ENCODE results near the gene MDN1.
"Not testable (repeated sequence)": the region's sequence is repeated elsewhere in the genome, so short reads cannot be mapped to it uniquely, and the experiment has no call there.

The MDN1 gene

GRCh38 chr6:89650579-89650978 lies 169.0 kb downstream of the MDN1 start:
- no peak for DNase-seq (ENCODE audit: low read depth)

GRCh38 chr6:89649682-89650081 lies 169.9 kb downstream of the MDN1 start:
- no peak for DNase-seq (ENCODE audit: low read depth)

DNA sequence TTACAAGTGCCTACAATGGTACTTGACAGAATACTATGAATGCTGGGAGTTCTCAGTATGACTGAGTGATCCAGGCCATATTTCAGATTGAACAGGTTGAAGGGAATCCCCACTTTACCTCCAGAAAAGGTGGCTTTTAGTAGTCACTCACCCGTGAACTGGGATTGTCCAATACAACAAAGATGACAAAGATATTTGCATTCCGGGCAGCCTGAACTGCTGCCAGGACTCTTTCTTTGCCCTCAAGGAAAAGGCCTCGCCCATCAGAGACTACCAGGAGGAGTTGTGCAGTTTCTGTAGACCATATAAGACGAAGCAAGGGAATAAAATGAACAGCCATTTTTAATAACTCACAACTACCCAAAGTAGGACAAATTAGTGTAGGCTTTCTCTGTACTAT lies 174.7 kb downstream of the MDN1 start:
- no peak for DNase-seq (ENCODE audit: low read depth)

DNA sequence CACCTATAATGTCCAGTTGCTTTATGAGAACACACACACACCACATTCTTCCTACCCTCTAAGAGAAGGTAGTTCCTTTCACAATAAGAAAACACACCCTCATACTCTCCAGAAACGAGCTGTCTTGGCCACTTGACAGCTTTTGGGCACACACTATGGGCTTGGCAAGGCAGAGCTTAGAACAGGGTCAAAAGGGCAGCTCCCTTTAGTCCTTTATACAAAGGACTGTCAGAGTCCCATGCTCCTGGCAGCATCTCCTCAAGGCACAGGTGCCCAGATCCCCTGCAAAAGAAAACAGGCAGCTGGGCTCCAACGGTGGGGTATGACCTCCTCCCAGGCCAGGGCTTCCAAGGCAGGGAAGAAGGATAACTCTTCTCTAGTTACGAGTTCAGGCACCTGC lies 176.2 kb downstream of the MDN1 start:
- no peak for DNase-seq (ENCODE audit: low read depth)

DNA sequence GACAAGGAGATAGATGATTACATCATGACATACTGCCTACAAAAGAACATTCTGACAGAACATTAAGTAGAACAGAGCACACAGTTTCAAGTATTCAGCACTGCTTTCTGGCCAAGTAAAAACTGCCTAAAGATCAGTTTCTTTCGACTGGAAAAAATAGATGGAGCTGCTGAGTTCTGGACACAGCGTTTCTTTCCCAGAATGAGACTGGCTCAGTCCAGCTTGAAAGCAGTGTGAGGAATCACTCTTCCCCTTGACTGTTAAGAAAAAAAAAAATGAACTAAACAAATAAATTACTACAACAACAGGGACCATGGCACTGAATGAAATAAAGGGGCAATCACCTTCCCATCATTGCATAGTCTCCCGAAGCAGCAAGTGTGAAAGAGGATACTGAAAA lies 176.6 kb downstream of the MDN1 start:
- DNase-seq (ENCODE audit: low read depth): no peak

DNA sequence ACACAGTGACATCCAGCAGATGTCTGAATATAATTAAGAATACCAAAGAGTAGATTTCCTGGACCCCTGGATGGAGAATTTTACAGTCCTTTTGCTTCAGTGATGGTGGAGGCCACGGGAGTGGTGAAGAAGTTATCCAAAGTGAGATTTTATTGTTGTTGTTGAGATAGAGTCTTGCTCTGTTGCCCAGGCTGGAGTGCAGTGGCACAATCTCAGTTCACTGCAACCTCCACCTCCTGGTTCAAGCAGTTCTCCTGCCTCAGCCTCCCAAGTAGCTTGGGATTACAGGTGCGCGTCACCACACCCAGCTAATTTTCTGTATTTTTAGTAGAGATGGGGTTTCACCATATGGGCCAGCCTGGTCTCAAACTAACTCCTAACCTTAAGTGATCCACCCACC lies 178.0 kb downstream of the MDN1 start:
- not testable (repeated sequence) for DNase-seq (ENCODE audit: low read depth)

GRCh38 chr6:89640804-89641203 lies 178.8 kb downstream of the MDN1 start:
- DNase-seq (ENCODE audit: low read depth): no peak

- DNase-seq (ENCODE audit: low read depth): peak; percentile 82
These were observed 181.0 kb downstream of the MDN1 start, which contains the start of gene LYRM2 for GRCh38 chr6:89638320-89639195. Gene LYRM2, minus strand, starts transcription at chr6:89638747. Its CDS starts 31 bp downstream, at chr6:89638716.

- no peak for DNase-seq (ENCODE audit: low read depth)
These were observed 181.7 kb downstream of the MDN1 start for GRCh38 chr6:89637960-89638319.

GRCh38 chr6:89636412-89636811 lies 183.2 kb downstream of the MDN1 start:
- not testable (repeated sequence) for DNase-seq (ENCODE audit: low read depth)

- no peak for DNase-seq (ENCODE audit: low read depth)
These were observed 189.1 kb downstream of the MDN1 start for GRCh38 chr6:89630488-89630887.

DNA sequence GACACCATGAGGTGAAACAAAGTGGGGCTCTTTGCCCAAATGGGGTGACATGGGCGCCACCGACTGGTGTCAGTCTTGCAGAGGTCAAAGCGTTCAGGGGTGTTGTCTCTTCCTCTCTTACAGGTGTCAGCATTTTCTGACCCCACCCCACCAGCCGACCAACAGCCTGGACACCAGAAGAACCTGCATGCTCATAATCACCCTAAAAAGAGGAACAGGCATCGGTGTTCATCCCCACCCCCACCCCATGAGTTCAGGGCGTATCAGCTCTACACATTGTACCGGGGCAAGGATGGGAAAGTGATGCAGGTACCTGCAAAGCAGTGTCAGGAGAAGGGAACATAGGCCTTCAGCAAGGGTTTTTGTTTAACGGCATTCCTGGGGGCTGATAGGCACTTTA lies 195.8 kb downstream of the MDN1 start:
- no peak for DNase-seq (ENCODE audit: low read depth)

- DNase-seq (ENCODE audit: low read depth): no peak
These were observed 200.0 kb downstream of the MDN1 start for GRCh38 chr6:89619567-89619966.

- DNase-seq (ENCODE audit: low read depth): no peak
These were observed 201.6 kb downstream of the MDN1 start for GRCh38 chr6:89618026-89618425.

DNA sequence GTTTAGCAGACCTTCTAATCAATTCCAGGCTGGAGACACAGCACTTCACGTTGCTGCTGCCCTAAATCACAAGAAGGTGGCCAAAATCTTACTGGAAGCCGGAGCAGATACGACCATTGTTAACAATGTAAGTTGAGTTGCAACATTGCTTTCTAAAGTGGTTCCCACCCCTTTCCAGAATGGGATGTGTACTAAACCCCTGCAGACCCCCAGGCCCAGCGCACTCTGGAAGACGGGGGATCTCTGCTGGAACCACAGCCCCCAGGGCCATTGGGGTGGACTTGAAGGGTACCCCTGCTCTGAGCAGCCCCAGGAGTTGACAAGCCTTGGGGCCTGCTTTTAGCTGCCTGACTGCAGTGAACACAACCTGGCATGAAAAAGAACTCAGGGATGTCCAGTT lies 203.1 kb downstream of the MDN1 start:
- no peak for DNase-seq (ENCODE audit: low read depth)

GRCh38 chr6:89615882-89616281 lies 203.7 kb downstream of the MDN1 start:
- no peak for DNase-seq (ENCODE audit: low read depth)

DNA sequence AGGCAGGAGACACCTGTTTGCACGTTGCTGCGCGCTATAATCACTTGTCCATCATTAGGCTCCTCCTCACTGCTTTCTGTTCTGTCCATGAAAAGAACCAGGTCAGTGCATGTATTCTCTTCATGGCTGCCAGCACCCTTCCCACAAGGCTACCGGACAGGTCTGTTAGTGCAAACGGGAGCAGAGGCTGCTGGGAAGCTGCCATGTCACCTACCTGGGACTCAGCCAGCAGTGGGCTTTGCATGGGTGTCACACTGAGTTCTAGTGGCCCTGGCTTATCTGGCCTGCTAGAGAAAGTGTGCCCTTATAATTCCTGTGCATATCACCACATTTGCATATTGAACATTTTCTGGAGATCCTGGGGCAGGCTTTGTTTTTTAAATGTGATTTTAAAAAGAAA lies 205.8 kb downstream of the MDN1 start:
- DNase-seq (ENCODE audit: low read depth): no peak

GRCh38 chr6:89612121-89612520 lies 207.5 kb downstream of the MDN1 start:
- DNase-seq (ENCODE audit: low read depth): no peak

DNA sequence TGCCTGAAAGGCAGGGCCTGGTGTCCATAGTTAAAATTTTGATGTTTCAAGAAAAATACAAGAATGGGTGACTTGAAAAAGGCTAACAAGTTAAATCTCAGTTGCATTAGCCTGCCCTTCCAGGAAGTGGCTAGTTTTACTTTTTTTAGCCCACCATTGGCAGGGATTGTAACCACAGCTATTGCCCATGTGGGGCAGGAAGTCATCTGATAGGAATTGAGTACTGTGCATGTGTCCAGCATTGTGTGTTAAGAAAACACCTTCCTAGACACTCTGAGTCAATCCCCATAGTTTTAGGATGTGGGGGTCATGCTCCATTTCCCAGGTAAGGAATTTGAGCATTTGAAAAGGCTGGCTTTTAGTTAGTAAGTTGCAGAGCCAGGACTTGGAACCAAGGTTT lies 207.9 kb downstream of the MDN1 start:
- no peak for DNase-seq (ENCODE audit: low read depth)

DNA sequence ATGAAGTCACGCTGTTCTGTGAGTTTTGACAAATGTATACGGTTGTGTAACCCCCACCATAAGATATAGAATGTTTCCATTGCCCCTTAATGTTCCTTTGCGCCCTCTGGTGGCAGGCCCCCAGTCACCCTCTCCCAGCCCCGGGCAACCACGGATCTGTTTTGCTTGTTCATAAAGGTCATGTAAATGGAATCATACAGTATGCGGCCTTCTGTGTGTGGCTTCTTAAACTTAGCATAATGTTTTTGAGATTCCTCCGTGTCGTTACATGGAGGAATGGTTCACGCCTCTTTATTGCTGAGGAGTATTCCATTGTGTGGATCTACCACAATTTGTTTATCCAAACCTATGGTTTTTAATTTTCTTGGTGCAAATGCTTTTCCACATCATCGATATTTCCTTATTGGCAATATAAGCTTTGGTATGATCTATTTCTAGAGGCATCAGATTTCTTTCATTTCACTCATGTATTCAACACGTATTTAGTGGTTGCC lies 209.4 kb downstream of the MDN1 start:
- DNase-seq (ENCODE audit: low read depth): peak; percentile 63

DNA sequence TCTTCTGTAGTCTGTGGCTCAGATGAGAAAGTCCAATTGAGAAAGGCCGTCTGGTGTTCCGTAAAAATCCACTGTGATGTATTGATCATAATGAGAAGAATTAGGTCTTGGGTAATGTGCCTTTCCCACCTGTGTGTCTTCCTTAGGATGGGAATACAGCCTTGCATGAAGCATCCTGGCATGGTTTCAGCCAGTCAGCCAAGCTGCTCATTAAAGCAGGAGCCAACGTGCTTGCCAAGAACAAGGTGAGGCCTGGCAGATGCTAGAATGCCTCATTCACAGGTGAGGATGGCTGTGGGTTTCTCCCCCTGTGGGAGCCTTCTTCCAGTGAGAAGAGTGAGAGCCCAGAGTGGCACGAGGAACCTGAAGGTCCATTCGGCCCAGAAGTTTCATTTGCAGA lies 213.7 kb downstream of the MDN1 start:
- DNase-seq (ENCODE audit: low read depth): no peak

DNA sequence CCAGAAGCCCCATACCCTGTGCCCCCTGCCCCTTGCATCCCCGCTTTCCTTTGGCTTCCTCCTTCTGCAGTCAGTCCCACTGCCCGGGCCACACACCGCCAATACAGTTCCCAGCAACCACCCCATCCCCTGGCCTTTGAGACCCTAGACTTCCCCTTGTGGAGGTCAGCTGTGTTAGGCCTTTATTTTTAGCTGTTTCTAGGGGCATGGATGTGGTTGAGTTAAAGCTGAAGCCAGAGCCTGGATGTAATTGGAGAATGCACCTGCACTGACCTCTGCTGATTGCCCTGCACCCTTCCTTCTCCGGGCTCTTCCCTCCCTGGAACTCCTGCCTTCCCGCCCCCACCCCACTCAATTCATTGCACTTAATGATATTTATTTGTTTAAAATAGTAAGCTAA lies 214.9 kb downstream of the MDN1 start:
- DNase-seq (ENCODE audit: low read depth): no peak

GRCh38 chr6:89602166-89602565 lies 217.4 kb downstream of the MDN1 start:
- no peak for DNase-seq (ENCODE audit: low read depth)

DNA sequence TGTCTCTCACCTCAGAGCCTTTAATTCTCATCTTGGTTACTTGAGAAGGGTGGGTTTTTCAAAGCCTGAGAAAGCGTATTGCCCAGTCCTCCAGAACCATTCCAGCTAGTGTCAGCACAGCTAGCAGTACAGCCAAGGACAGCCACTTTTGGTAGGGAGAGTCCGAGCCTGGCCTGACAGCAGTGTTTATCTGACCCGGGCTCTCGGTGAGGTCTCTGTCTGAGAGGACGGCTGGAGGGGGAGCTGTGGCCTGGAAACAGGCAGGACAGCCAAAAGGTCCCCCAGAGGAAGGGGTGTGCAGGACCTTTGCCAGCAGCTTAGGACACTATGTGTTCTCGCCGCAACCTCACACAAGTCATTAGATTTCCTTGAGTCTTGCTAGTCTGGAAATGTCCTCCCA lies 219.9 kb downstream of the MDN1 start:
- DNase-seq (ENCODE audit: low read depth): no peak
